Stimulated activated CD8-positive, alpha-beta memory T cell treated with anti-CD3 and anti-CD28 coated beads, Interleukin-15, amount 100 ng/mL, for 4 hours (primary cell): ENCODE results near the gene LRRC27.
"Not testable (repeated sequence)": the region's sequence is repeated elsewhere in the genome, so short reads cannot be mapped to it uniquely, and the experiment has no call there.

Experiments
- DNase-seq, 2 donors: peaks; one replicate each; pipeline ENCODE4 v3.0.0-alpha.2; 2020; ENCODE audit warnings: low read depth in 2 of 2

LRRC27 gene

DNA sequence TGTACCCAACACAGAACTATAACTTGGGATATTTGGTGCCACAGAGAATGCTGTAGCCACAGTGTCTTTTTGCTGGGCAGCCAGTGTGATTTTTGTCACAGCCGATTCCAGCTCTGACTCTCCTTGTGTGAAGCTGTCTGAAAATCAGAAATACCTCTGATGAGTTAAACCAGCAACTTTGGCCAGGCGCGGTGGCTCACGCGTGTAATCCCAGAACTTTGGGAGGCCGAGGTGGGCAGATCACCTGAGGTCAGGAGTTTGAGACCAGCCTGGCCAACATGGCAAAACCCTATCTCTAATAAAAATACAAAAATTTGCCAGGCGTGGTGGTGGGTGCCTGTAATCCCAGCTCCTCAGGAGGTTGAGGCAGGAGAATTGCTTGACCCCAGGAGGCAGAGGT is 5.9 kb downstream of the LRRC27 start:
- not testable (repeated sequence) for DNase-seq

DNA sequence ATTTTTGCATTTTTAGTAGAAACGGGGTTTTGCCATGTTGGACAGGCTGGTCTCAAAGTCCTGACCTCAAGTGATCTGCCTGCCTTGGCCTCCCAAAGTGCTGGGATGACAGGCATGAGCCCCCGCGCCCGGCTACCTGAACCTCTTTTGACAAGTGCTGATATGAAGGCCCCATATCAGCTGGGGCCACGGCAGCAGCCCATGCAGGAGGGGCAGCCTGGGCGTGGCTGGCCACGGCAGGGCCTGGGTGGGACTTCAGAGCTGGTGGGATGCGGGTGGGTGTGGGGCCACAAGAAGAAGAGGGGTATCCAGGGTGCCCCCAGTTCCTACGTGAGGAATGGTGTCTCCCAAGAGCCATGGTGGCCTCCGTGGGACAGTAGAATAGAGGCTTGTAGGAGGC is 6.9 kb downstream of the LRRC27 start:
- DNase-seq, result no peak

DNA sequence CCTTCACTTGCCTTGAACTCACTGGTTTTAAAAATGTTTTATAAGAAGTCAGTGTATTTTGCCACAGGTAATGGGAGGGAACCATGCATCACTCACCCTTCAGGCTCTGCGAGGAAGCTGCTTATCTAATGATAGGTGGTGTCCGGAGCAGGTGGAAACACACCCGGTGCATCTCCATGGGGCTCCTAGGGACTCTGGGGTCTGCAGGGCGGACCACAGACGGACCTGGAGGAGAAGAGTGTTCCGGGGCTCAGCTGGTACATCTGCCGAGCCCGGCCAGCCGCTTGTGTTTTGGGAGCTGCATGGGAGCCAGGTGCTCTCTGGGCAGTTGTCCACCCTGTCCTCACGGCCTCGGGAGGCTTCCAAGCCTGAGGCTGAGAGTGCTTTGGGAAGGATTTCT is 7.3 kb downstream of the LRRC27 start:
- DNase-seq, result no peak

DNA sequence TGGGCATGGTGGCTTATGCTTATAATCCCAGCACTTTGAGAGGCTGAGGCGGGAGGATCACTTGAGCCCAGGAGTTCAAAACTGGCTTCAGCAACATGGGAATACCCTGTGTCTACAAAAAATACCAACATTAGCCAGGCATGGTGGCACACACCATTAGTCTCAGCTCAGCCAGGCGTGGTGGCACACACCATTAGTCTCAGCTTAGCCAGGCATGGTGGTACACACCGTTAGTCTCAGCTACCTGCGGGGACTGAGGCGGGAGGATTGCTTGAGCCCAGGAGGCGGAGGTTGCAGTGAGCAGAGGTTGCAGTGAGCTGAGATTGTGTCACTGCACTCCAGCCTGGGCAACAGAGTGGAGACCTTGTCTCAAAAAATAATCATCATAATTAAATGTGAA is 9.0 kb downstream of the LRRC27 start:
- no peak for DNase-seq

DNA sequence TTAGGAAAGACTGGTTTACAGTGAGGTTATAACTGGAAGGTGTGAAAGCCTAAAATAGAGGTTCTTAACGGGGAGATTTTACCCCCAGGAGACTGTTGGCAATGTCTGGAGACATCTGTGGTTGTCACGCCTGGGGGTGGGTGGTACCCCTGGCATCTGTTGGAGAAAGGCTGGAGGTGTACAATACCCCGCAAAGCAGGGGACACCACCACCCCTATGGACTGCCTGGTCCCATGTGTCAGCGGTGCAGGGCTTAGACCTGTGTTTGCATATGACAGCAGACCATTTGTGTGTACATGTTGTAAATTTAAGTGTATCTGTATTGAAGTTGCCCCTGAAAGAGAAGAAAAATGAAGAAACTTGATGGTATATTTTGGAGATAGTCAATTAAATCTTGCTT is 9.8 kb downstream of the LRRC27 start:
- no peak for DNase-seq

DNA sequence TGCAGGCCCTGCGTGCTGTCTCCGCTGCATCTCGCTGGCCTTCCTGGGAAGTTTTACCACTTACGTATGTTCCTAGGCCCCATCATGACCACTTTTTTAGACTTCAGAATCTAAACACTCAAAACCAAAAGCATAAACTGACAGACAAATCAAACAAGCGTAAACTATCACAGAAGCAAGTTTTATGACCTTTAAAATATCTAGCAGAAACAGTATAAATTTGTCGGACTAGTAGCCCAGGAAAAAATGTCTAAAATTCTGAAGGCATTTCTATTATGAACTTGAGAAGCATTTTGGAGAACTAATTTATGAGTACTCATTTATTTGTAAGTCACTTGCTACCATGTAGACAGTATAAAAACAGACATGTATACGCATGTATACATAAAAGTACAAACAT is 10.6 kb downstream of the LRRC27 start:
- DNase-seq, result no peak

DNA sequence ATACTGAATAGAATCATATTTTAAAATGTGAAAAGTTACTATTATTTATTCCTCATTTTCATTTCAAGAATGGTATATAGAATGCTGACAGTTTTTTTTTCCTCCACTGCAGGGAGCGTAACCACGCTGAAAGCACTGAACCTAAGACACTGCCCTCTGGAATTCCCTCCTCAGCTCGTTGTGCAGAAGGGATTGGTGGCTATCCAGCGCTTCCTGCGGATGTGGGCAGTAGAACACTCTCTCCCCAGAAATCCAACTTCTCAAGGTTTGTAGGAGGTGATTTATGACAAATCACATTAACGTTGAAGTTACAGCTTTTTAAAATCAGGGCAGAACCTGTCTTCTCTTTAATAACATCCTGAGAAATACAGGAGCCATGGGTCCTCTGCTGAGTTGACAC is 12.4 kb downstream of the LRRC27 start:
- no peak for DNase-seq

DNA sequence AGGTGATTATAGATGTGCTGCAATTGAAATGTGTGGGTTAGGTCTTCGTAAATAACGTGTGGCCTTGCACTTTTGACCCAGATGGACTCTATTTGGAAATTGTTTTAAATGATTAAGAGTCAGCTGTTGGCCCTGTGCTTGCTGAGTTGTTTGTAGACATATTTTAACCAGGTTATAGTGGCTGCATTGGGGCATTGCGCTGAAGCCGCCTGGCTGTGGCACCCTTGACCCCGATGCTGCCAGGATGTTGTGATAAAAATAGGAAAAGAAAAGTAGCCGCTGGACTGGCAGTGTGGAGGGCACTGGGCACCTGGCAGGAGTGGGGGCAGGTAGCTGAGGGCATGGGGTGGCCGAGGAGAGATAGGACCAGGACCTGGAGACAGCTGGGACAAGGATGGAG is 13.4 kb downstream of the LRRC27 start:
- no peak for DNase-seq

DNA sequence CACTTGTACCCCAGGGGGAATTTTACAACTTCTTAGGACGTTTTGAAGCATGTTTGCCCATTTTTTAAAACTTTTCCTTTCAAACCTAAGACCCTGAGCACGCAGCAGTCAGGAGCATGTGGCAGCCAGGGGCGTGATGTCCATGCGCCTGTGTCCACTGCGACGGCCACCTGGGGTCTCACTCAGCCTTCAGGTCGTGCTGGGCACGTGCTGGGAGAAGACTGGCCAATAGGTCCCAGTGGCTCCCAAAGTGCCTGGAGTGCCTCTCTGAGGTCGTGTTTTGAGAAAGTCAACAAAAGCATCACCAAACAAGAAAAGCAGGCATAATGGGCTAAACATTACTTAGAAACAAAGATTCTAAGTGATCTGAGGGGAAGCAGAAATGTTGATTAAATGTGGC is 14.8 kb downstream of the LRRC27 start:
- DNase-seq, result no peak

DNA sequence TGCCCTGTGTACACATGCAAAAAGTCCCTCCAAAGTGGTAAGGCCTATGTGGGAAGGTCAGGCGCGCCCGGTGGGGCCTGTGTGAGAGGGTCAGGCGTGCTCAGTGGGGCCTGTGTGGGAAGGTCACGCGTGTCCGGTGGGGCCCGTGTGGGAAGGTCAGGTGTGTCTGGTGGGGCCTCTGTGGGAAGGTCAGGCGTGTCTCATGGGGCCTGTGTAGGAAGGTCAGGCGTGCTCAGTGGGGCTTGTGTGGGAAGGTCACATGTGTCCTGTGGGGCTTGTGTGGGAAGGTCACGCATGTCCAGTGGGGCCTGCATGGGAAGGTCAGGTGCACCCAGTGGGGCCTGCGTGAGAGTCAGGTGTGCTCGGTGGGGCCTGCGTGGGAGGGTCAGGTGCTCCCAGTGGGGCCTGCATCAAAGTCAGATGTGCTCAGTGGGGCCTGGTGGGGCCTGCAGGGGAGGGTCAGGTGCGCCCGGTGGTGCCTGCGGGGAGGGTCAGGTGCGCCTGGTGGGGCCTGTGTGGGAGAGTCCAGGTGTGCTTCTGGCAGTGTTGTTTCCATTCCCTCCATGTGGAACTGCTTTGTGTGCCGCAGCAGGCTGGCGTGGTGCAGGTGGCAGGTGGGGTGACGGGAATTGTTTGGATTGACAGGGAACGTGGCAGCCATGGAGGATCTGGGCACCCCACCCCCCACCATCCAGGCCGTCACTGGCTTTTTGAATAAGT is 15.4 kb downstream of the LRRC27 start:
- DNase-seq, result no peak

DNA sequence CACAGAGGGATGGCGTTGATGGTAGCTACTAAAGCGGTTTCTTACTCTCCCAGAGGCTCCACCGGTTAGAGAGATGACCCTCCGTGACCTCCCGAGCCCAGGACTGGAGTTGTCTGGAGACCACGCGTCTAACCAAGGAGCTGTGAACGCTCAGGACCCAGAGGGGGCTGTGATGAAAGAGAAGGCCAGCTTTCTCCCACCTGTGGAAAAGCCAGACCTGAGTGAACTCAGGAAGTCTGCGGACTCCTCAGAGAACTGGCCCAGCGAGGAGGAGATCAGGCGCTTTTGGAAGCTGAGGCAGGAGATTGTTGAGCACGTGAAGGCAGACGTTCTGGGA is 15.9 kb downstream of the LRRC27 start:
- no peak for DNase-seq

DNA sequence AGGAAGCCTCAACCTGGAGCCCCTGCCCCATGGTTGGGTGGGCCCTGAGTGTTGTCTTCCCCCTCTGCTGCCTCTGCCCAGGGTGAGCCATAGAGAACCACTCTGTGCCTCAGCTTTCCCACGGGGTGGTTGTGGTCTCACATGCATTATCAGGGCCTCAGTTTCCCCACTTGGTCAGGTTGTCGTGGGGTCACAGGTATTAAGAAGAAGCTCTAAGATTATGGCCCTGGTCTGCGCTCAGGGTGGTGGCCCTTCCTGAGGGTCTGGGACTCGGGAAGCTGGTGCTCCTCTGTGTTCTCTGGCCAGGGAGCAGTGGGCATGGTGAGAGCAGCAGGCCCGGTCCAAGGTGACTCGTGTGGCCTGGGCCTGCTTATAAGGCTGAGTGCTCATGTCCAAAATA is 17.8 kb downstream of the LRRC27 start:
- no peak for DNase-seq

DNA sequence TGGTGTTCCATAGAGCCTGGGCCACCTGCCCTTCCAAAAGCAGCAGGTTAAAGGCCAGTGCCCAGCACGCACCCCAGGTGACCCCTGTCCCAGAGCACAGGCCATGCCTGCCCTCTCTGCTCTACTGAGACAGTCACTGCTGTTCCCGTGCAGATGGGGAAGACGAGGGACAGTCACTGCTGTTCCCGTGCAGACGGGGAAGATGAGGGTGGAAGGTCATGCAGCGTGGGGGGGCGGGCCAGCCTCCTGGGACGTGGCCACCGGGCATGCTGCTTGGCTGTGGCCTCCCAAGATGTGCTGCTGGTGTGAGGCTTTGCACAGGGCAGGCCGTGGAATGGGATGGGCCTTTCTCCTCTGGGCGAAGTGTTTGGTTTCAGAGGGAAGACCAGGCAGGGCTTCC is 18.4 kb downstream of the LRRC27 start:
- no peak for DNase-seq

DNA sequence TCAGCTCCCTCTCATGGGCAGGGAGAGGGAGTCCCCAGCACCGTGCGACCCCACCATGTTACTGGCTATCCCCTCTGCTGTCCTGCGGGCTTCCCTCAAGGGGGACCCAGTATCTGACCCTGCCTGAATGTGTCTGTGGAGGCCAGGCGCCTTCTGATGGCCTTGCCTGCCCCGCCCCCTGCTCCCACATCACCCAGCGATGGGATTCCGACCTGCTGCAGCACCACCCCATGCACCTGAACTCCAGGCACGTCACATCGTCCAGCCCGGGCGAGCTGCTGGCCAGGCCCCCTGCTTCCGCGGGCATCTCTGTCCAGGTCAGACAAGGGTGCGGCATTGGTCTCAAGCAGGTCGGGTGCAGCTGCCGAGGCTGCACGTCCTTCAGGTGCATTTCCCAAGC is 19.0 kb downstream of the LRRC27 start:
- DNase-seq, result no peak

DNA sequence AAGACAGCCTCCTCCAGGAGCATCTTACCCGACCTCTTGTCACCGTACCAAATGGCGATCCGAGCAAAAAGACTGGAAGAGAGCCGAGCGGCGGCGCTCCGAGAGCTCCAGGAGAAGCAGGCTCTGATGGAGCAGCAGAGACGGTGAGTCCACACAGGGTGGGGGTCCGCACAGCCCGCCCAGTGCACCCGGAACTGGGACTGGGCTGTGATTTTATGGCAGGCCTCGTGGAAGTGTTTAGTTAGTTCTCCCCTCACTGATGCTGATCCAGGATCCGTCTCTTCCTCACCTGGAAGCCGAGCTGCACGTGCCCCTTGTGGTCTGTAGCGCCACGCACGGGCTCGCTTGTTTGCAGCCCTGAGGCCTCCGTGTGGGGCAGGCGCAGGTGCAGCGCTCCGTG is 19.6 kb downstream of the LRRC27 start:
- no peak for DNase-seq

DNA sequence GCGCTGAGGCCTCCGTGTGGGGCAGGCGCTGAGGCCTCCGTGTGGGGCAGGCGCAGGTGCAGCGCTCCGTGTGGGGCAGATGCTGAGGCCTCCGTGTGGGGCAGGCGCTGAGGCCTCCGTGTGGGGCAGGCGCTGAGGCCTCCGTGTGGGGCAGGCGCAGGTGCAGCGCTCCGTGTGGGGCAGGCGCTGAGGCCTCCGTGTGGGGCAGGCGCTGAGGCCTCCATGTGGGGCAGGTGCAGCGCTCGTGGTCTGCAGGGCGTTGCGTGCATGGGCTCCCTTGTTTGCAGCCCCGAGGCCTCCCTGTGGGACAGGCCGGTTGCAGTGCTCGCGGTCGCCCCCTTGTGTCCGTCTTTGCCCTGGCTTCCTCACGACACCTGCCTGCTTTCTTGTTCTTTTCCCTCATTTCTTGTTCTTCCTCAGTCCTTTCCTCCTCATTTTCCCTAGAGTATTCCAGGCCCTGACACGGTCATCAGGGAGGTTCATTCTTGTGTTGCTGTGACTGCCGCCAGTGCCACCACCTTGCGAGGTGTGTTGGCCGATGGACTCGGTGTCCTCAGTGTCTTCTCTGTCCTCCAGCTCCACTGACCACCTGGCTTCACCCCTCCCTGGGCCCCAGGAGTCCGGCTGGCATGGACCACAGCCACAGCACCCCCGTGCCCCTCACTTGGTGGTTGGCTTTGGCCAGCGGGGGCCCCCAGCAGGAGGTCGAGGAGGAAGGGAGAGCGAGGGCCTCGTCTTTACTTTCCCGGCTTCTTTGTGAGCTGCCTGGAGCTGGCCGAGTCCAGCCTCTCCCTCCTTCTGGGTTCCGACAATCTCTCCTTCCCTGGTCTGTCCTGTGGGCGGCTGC is 20.7 kb downstream of the LRRC27 start:
- DNase-seq, result peak; percentile 25 to 29

DNA sequence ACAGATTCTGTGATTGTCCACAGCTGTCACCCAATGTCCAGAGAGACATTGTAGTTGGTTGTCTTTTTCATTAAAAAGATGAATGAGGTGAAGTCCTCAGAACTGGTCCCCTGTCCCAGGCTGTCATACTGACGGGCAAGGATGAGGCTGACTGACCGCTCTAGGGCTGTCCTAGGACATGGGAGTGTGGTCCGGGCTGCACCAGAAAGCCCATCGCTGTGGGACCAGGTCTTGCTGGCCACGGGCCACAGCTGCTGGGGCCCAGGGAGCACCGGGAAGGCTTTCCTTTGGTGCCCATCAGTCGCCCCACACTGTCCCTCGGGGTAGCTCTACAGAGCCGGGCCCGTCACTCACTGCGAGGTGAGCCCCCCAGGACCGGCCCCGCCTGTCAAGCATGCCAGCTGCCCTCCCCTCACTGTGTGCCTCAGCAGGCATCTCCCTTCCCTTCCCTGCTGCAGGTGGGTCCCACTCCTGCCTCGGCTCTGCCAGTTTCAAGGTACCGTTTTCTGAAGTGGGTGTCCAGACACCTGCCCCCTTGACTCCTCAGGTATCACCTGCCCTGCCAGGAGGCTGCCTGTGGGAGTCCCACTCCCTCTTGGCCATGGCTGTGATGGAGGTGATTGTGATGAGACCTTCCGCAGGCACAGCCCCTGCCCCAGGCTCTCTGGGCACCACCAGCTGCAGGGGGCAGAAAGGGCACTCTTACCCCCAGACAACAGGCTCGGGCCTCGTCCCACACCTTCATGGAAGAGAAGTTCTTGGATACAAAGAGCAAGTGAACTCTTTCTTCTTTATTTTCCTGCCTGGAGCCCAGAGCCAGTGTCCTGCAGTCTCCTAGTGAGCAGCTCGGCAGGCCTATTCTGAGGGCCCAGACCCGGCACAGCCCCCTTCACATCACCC is 21.7 kb downstream of the LRRC27 start:
- no peak for DNase-seq

DNA sequence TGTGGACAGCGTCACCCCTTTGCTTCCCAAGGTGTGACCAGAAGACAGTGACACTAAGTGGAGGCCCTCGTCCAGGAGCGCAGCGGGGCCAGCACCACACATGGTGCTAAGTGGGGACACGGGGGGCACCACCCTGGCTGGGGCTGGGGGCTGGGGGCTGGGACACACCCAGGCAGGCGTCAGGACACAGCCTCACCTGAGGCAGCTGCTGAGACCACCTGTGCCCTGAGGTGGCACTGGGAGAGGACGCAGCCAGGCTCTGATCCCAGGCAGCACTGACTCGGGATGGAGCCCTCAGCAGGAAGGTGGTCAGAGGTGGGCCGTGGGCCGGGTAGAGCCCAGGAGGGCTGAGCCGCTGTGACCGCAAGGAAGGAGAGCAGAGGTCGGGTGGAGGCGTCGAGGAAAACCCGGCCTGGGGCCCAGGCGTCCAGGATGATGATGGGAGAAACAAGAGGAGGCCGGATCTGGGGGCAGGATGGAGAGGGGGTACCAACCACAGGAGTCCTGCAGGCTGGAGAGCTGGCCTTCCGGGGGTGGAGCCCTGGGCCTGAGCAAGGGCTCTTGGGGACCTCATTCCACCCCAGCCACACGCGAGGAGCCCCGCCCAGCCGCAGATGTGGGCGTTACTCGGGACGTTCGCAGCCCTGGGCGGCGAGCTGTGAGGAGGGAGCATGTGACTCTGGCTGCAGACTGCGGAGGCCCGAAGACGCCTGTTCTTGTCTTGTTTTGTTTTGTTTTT is 22.5 kb downstream of the LRRC27 start:
- DNase-seq, result no peak

DNA sequence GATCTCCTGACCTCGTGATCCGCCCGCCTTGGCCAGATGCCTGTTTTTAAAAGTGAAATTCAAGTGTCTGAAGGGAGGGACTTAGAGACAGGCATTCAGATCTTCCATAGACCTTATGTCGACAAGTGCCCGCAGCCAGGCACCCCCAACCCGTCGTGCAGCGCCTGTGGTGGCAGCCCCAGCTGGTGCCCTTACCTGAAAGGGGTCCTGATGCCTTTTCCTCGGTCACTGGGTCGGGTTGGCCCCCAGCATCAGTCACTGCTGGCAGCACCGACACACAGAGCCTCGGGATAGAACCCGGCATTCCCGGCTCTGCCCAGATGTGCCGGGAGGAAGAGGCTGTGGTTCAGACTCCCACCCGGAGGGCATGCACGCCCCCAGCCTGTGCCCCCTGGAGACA is 23.3 kb downstream of the LRRC27 start:
- DNase-seq, result no peak

DNA sequence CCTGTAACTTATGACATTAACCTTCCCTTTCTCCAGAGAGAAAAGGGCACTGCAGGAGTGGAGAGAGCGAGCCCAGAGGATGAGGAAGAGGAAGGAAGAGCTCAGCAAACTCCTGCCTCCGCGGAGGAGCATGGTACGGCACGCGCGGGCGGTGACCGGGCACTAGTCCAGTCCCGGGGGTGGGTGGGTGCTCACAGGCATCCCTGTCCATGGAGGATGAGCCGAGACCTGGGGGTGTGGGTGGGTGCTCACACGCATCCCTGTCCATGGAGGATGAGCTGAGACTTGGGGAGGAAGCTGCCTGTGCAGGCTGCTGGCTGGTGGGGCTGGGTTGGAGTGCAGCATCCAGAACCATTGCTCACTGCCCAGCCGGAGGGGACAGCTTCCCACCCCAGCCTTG is 23.8 kb downstream of the LRRC27 start:
- no peak for DNase-seq

DNA sequence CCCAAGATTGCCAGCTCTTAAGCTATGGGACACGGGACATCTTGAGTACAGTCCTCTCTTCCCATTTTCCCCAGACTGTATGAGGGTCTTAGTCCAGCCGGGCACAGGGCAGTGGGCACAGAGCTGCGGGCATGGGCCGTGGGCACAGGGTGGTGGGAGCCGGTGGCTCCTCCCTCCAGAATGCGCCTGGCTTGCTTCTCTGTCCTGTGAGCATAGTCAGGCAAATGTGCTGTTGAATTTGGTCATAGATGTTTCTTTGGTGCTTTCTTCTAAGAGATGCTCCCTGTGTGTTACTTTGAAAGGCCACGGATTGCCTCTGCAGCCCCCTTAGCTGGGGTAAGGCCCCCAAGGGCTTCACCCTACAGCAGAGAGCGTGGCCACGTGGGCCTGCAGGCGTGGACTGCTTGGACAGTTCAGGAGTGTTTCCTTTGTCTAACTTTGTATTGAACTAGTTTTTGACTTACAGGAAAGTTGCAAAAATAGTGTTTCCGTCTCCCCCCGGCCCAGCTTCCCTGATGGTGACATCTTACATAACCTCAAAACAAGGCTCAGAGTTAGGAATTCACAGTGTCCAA is 24.7 kb downstream of the LRRC27 start:
- DNase-seq, result no peak
